DND-41 (cell line): ENCODE measurements around the gene RNF212.

Source experiments
- ATAC-seq: fragments of 200-7000 bp; cut with Tn5 transposase; 3 replicates; pipeline ENCODE4 v1.9.1; 2021; ENCODE audit warnings: low read depth; ENCODE audit not compliant: insufficient read depth
- DNase-seq: peaks from one replicate; pipeline ENCODE4 v3.0.0-alpha.2; 2020
- H2AFZ ChIP-seq: 2 replicates; pipeline ENCODE4 v1.6.0; 2012; ENCODE audit warnings: low read depth, low read length
- H3K27ac ChIP-seq: 2 replicates; pipeline ENCODE4 v1.5.1; 2012; ENCODE audit warnings: low read length, inconsistent platforms
- H3K27me3 ChIP-seq: fragments of 200-600 bp; sonication (generic); 2 replicates; pipeline ENCODE4 v1.6.0; 2012; ENCODE audit warnings: low read length, mild to moderate bottlenecking, inconsistent platforms; ENCODE audit not compliant: insufficient read depth, poor library complexity
- H3K36me3 ChIP-seq: 2 replicates; pipeline ENCODE4 v1.5.1; 2012; ENCODE audit warnings: low read length, inconsistent platforms; ENCODE audit not compliant: insufficient read depth
- H3K4me1 ChIP-seq: 2 replicates; pipeline ENCODE4 v1.5.1; 2012; ENCODE audit warnings: mild to moderate bottlenecking, low read length; ENCODE audit not compliant: insufficient read depth
- H3K4me2 ChIP-seq: 2 replicates; pipeline ENCODE4 v1.6.0; 2012; ENCODE audit warnings: mild to moderate bottlenecking, moderate library complexity, low read length, inconsistent platforms; ENCODE audit not compliant: insufficient read depth
- H3K4me3 ChIP-seq, 2 experiments: fragments of 200-600 bp in 1 of 2; shearing (Covaris generic) in 1 of 2; 2 replicates each; pipeline ENCODE4 v1.5.1; 2012 to 2016; ENCODE audit warnings: inconsistent platforms in 2 of 2, low read length in 2 of 2, mild to moderate bottlenecking in 2 of 2, low read depth in 1 of 2, moderate library complexity in 1 of 2
- H3K79me2 ChIP-seq: 2 replicates; pipeline ENCODE4 v1.6.0; 2012; ENCODE audit warnings: low read length, inconsistent platforms; ENCODE audit not compliant: insufficient read depth
- H3K9ac ChIP-seq: 2 replicates; pipeline ENCODE4 v1.6.0; 2012; ENCODE audit warnings: low read depth, mild to moderate bottlenecking, inconsistent platforms, low read length, moderate library complexity
- H3K9me3 ChIP-seq: 2 replicates; pipeline ENCODE4 v1.5.1; 2012; ENCODE audit warnings: low read length, moderate library complexity, mild to moderate bottlenecking, inconsistent platforms; ENCODE audit not compliant: insufficient read depth, severe bottlenecking
- H4K20me1 ChIP-seq: 2 replicates; pipeline ENCODE4 v1.6.0; 2012; ENCODE audit warnings: low read length; ENCODE audit not compliant: insufficient read depth
- EZH2 ChIP-seq: IDR thresholded peaks from 3 replicates; pipeline ENCODE4 v1.6.1; 2012; ENCODE audit warnings: borderline replicate concordance, low read depth, mild to moderate bottlenecking, moderate library complexity, low read length, inconsistent platforms; ENCODE audit not compliant: severe bottlenecking
- TF ChIP-seq, protein P1 (sequence below): IDR thresholded peaks from 2 replicates; pipeline ENCODE4 v1.5.1; 2012; ENCODE audit warnings: borderline replicate concordance, low read length, moderate library complexity, mild to moderate bottlenecking; ENCODE audit not compliant: poor library complexity, severe bottlenecking; ENCODE audit errors: extremely low read depth

Gene RNF212

DNA sequence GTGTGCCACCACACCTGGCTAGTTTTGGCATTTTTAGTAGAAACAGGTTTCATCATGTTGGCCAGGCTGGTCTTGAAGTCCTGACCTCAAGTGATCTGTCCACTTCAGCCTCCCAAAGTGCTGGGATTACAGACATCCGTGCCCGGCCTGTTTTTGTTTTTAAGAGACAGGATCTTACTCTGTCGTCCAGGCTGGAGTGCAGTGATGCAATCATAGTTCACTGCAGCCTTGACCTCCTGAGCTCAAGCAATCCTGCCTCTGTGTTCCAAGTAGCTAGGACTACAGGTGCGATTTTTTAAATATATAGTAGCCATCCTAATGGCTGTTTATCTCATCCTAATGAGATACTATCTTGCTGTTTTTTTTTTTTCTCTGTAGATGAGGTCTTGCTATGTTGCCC lies 47.6 kb downstream of the RNF212 start:
- no peak overlapping the region for H3K4me3 ChIP-seq
- no peaks in the 10 kb centered on the region for H3K4me1 ChIP-seq
- no peak overlapping the region for H2AFZ ChIP-seq
- H4K20me1 ChIP-seq = no peaks in the 10 kb centered on the region
- ATAC-seq (no peak), DNase-seq (no peak)
- H3K9ac ChIP-seq = no peak overlapping the region
- TF ChIP-seq EZH2 = no peak
- no peaks in the 10 kb centered on the region for H3K27me3 ChIP-seq
- no peak overlapping the region for H3K27ac ChIP-seq
- H3K9me3 ChIP-seq = no peaks in the 10 kb centered on the region
- H3K79me2 ChIP-seq = no peaks in the 10 kb centered on the region
- no peaks in the 10 kb centered on the region for H3K36me3 ChIP-seq
- no peak overlapping the region for H3K4me2 ChIP-seq

DNA sequence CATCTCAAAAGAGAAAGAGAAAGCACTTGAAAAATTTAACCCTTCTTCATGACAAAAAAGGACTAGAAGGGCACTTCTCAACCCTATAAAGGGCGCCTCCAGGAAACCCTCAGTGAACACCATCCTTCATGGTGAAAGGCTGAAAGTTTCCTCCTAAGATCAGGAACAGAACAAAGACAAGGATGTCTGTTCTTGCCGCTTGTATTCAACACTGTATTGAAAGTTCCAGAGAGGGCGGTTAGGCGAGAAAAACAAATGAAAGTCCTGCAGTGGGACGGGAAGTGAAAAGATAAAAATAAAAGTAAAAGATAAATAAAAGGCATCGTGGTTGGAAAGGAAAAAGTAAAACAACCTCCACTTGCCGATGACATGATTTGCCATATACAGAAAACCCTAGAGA lies 50.9 kb downstream of the RNF212 start:
- Histone ChIP-seq H3K4me2 (no peak overlapping the region), H3K36me3 (no peaks in the 10 kb centered on the region), H2AFZ (no peak overlapping the region), H3K79me2 (no peaks in the 10 kb centered on the region), H3K9me3 (no peaks in the 10 kb centered on the region), H3K27me3 (no peaks in the 10 kb centered on the region), H3K9ac (no peak overlapping the region), H3K4me1 (no peaks in the 10 kb centered on the region), H3K4me3 (no peak overlapping the region), H4K20me1 (no peaks in the 10 kb centered on the region), H3K27ac (no peak overlapping the region)
- TF ChIP-seq, protein P1, sequence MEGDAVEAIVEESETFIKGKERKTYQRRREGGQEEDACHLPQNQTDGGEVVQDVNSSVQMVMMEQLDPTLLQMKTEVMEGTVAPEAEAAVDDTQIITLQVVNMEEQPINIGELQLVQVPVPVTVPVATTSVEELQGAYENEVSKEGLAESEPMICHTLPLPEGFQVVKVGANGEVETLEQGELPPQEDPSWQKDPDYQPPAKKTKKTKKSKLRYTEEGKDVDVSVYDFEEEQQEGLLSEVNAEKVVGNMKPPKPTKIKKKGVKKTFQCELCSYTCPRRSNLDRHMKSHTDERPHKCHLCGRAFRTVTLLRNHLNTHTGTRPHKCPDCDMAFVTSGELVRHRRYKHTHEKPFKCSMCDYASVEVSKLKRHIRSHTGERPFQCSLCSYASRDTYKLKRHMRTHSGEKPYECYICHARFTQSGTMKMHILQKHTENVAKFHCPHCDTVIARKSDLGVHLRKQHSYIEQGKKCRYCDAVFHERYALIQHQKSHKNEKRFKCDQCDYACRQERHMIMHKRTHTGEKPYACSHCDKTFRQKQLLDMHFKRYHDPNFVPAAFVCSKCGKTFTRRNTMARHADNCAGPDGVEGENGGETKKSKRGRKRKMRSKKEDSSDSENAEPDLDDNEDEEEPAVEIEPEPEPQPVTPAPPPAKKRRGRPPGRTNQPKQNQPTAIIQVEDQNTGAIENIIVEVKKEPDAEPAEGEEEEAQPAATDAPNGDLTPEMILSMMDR = no peak
- TF ChIP-seq EZH2 = no peak
- DNase-seq (no peak), ATAC-seq (no peak)

DNA sequence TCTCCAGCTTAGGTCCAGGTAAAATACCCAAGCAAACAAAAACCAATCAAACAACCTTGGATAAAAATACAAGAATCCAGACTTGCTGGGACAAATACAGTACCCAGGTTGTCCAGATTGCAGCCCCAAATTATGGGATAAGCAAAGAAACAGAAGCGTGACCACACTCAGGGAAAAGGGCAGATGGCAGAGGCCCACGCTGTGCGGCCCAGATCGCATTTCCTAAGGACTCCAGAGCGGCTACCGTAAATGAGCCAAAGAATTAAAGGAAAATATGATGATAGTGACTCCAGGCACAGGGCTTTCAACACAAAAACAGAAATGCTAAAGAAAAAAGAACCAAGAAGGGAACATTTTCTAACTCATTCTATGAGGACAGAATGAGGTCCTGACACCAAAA lies 51.6 kb downstream of the RNF212 start:
- Histone ChIP-seq H3K27ac (no peak overlapping the region), H2AFZ (no peak overlapping the region), H3K27me3 (no peaks in the 10 kb centered on the region), H3K79me2 (no peaks in the 10 kb centered on the region), H3K4me2 (no peak overlapping the region), H3K9ac (no peak overlapping the region), H3K4me3 (no peak overlapping the region), H4K20me1 (no peaks in the 10 kb centered on the region), H3K36me3 (no peaks in the 10 kb centered on the region), H3K9me3 (no peaks in the 10 kb centered on the region), H3K4me1 (no peaks in the 10 kb centered on the region)
- ATAC-seq = no peak
- no peak for TF ChIP-seq EZH2
- TF ChIP-seq, protein P1 = no peak
- DNase-seq = no peak

DNA sequence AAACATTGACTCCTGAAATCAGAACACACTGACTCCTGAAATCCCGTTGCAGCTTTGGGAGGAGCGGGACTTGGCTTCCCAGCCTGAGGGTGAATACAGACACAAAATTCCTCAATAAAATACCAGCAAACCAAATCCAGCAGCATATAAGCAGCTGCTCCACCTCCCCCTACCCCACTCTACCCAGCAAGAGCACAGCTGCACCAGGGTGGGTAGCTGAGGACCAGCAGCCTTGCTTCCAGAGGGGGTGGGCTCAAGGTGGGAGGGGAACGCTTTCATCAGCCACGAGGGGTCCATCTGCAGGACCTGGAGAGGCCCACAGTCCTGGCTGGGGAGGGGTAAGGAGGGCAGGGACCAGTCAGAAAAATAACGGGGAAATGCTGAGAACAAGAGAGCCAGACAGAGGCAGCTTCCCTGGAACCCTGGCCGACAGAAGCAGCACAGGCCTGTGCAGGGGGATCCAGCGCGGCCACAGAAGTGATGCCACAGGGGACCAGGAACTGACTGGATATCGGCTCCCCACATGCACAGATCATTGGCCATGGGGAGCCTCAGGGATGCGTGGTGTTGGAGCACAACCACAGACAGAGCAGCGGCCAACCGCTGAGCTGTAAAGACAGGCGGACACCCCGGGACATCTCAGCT lies 52.2 kb downstream of the RNF212 start:
- no peak overlapping the region for H3K9ac ChIP-seq
- no peak for TF ChIP-seq EZH2
- TF ChIP-seq, protein P1 = no peak
- H3K79me2 ChIP-seq = no peaks in the 10 kb centered on the region
- no peaks in the 10 kb centered on the region for H3K9me3 ChIP-seq
- ATAC-seq = no peak
- H3K27ac ChIP-seq = no peak overlapping the region
- peaks cover under 1% of the 10 kb centered on the region; the same call in 1 of the 2 replicates for H3K4me1 ChIP-seq
- peaks cover 2% of the 10 kb centered on the region for H3K27me3 ChIP-seq
- no peak overlapping the region for H3K4me2 ChIP-seq
- no peak overlapping the region for H3K4me3 ChIP-seq
- no peaks in the 10 kb centered on the region for H4K20me1 ChIP-seq
- H2AFZ ChIP-seq = no peak overlapping the region
- DNase-seq = no peak
- no peaks in the 10 kb centered on the region for H3K36me3 ChIP-seq
